ENCODE data around the gene CASP10. TPM values are rescaled to one million over a fixed set of nuclear protein-coding genes. Genes with fewer than 3 reads are reported as not detected.
A peak's percentile ranks its signal among the peaks of the same experiment; 100 is the strongest.

The CASP10 gene
- total and polyA plus RNA-seq, 2 of the 8 experiments (the other 6 are each of a cell fraction or from before 2014, with no cell fraction given) = 2.3 to 4.0 TPM

GRCh38 chr2:201231781-201232466 lies 49.0 kb downstream of the CASP10 start (continued):
- TF ChIP-seq CHD7 (IDR thresholded peaks at IDR 0.05; ENCODE audit: insufficient replicate concordance, low read length) (no peak), EZH2 (IDR thresholded peaks at IDR 0.05; ENCODE audit: low read depth, low read length, severe bottlenecking) (no peak), POLR2AphosphoS5 (IDR thresholded peaks at IDR 0.05; ENCODE audit: low read depth, low read length) (no peak), KDM1A (IDR thresholded peaks at IDR 0.05; ENCODE audit: borderline replicate concordance, low read length) (no peak), RAD21 (IDR thresholded peaks at IDR 0.05 in 1 of 2, conservative IDR thresholded peaks at IDR 0.05 in 1 of 2; ENCODE audit: low read depth in 2 of 2, low read length in 2 of 2) (peak; percentile 90 to 96), SP4 (IDR thresholded peaks at IDR 0.05; ENCODE audit: low read length) (no peak), GTF2F1 (IDR thresholded peaks at IDR 0.05; ENCODE audit: borderline replicate concordance, low read depth, low read length) (no peak), MAX (IDR thresholded peaks at IDR 0.05) (no peak), USF2 (IDR thresholded peaks at IDR 0.05; ENCODE audit: low read length) (no peak)

Measured in H1 (cell line).